ENCODE data around the gene MS4A18.
A peak's percentile ranks its signal among the peaks of the same experiment; 100 is the strongest.

The MS4A18 gene

DNA sequence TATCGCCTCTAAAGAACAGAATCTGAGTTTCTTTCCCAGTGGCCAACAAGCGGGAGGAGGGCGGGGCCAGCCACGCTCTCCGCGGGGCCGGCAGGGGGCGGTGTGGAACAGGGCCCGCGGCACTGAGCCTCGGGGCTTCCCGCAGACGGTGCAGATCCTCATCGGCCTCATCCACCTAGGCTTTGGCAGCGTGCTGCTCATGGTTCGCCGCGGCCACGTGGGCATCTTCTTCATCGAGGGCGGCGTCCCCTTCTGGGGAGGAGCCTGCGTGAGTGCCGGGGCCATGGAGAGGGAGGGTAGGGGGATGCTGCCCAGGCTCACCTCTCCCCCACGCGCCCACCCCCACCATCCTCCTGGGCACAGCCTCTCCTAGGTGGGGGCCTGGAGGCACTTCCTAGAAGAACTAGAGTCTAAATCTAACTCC, 42.9 kb downstream of the MS4A18 start:
- TF ChIP-seq, protein P1, sequence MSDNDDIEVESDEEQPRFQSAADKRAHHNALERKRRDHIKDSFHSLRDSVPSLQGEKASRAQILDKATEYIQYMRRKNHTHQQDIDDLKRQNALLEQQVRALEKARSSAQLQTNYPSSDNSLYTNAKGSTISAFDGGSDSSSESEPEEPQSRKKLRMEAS (IDR thresholded peaks at IDR 0.05): 0 out of 2 replicates have a peak, but pooled peaks have one; percentile 40
- peak; percentile 9; the same call in 1 of the 2 replicates for TF ChIP-seq RAD21 (IDR thresholded peaks at IDR 0.05; ENCODE audit: low read depth)
- TF ChIP-seq FOXM1 (IDR thresholded peaks at IDR 0.05; ENCODE audit: borderline replicate concordance, low read depth): no peak
- TF ChIP-seq EGR1 (IDR thresholded peaks at IDR 0.05): no peak
- TF ChIP-seq, protein P2, sequence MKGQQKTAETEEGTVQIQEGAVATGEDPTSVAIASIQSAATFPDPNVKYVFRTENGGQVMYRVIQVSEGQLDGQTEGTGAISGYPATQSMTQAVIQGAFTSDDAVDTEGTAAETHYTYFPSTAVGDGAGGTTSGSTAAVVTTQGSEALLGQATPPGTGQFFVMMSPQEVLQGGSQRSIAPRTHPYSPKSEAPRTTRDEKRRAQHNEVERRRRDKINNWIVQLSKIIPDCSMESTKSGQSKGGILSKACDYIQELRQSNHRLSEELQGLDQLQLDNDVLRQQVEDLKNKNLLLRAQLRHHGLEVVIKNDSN (IDR thresholded peaks at IDR 0.05): no peak

DNA sequence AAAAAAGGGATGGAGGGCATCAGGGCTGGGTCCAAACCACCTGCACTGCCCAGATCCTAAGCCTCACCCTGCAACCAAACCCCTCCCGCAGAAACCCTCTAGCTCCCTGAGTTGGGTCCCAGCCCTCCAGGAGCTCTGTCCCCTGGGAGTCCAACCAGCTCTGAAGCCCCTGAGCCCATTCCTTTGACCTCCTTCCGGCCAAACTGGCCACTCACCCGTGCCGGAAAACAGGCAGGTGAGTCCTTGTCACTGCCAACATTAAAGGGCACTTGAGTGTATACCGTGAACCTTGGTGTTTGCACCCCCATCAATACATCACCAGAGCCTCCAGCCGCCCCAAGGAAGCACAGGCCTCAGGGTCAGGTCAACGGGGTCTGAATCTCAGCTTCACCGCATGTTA, 43.7 kb downstream of the MS4A18 start:
- TF ChIP-seq, protein P1 (IDR thresholded peaks at IDR 0.05): no peak
- TF ChIP-seq, protein P2 (IDR thresholded peaks at IDR 0.05): no peak
- TF ChIP-seq FOXM1 (IDR thresholded peaks at IDR 0.05; ENCODE audit: borderline replicate concordance, low read depth): no peak
- TF ChIP-seq CEBPB (IDR thresholded peaks at IDR 0.05): no peak

DNA sequence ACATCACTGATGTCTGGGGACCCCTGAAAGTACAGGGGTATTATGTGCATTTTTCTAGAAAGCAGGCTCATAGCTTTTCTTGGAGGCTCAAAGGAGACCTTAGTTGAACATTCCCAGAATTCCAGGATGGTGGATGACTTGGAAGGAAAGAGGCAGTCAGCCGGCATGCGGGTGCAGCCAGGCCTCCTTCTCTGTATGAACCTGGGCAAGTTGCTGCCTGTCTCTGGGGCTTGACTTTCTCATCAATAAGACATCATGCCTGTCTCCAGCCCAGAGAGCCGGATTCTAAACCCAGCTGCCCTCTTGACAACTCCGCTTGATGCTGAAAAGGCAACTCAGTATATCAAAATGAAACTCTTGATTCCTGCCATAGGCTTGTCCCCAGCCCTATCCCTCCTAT, 44.8 kb downstream of the MS4A18 start:
- TF ChIP-seq ZBTB7A (IDR thresholded peaks at IDR 0.05; ENCODE audit: low read depth) (no peak), EGR1 (IDR thresholded peaks at IDR 0.05) (no peak), TEAD4 (IDR thresholded peaks at IDR 0.05) (no peak), CREB1 (IDR thresholded peaks at IDR 0.05; ENCODE audit: low read depth) (no peak), YY1 (IDR thresholded peaks at IDR 0.05; ENCODE audit: low read depth) (no peak), TAF1 (IDR thresholded peaks at IDR 0.05; ENCODE audit: low read depth) (no peak), FOXM1 (IDR thresholded peaks at IDR 0.05; ENCODE audit: borderline replicate concordance, low read depth) (no peak)
- TF ChIP-seq, protein P1 (IDR thresholded peaks at IDR 0.05): no peak

DNA sequence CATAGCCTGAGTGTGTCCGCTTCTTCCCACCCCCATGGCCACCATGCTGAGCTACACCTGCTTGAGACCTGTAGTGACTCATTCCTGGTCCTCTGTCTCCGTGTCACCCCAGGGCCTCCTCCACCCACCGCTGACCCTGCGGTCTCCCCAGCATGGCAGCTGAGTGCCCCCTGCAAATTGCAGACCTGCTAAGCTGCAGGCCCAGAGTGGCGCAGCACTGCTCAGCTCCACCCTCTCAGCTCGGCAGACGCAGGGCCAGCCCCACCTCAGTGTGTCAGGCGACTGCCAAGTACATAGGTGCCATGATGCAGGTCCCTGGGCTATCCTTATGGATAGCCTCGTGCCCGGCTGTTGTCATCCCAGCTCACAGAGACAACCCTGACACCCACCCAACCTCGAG, 45.3 kb downstream of the MS4A18 start:
- TF ChIP-seq YY1 (IDR thresholded peaks at IDR 0.05; ENCODE audit: low read depth): no peak
- no peak for TF ChIP-seq TEAD4 (IDR thresholded peaks at IDR 0.05)
- no peak for TF ChIP-seq TCF12 (IDR thresholded peaks at IDR 0.05; ENCODE audit: low read depth)

DNA sequence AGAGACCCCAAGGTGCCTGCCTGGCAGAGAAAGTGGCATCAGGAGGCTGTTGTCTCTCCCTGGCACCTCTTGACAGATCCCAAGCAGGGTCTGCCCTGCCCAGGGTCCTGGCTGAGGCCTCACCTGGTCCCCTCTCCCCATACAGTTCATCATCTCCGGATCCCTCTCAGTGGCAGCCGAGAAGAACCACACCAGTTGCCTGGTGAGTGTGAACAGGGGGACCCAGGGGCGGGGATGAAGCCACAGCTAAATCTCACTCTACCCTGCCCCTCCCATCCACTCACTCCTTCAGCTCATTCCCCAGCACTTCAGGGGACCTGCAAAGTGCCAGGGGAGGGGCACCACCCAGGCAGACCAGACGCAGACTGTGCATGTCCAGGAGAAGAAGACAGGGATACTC, 46.6 kb downstream of the MS4A18 start:
- TF ChIP-seq, protein P2 (IDR thresholded peaks at IDR 0.05): no peak
- TF ChIP-seq CEBPB (IDR thresholded peaks at IDR 0.05) (no peak), EP300 (IDR thresholded peaks at IDR 0.05; ENCODE audit: borderline replicate concordance) (no peak), YY1 (IDR thresholded peaks at IDR 0.05; ENCODE audit: low read depth) (no peak), RAD21 (IDR thresholded peaks at IDR 0.05; ENCODE audit: low read depth) (no peak), NFIC (IDR thresholded peaks at IDR 0.05) (no peak), FOXM1 (IDR thresholded peaks at IDR 0.05; ENCODE audit: borderline replicate concordance, low read depth) (no peak), CREB1 (IDR thresholded peaks at IDR 0.05; ENCODE audit: low read depth) (no peak), TCF12 (IDR thresholded peaks at IDR 0.05; ENCODE audit: low read depth) (no peak)

DNA sequence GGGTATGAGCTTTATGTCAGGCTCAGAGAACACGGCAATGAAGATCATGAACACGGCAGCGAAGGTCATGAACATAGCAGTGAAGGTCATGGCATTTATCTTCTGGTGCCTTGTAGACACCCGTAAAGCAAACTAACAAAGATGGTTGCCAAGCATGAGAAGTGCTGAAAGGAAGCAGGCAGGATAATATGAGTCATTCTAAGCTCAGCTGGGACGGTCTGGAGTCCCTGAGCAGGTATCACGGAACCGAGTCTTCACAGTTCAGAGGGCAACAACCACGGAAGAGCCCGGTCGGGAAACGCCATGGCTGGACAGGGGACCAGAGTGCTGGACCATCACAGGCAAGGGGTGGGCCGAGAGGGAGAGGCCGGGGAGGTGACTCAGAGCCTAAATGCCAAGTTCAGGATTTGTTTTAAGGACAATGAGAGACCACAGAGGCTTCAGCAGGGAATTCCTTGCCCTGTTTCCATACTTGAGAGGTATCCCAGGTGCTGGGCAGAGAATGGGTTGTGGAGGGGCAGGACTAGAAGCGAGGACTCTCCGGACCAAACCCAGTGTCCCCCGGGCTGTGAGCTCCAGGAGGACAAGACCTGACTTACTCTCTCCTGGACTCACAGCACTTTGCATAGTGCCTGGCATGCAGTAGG, 47.5 kb downstream of the MS4A18 start:
- TF ChIP-seq CEBPB (IDR thresholded peaks at IDR 0.05): no peak
- no peak for TF ChIP-seq RAD21 (IDR thresholded peaks at IDR 0.05; ENCODE audit: low read depth)
- TF ChIP-seq TCF12 (IDR thresholded peaks at IDR 0.05; ENCODE audit: low read depth): no peak
- no peak for TF ChIP-seq CREB1 (IDR thresholded peaks at IDR 0.05; ENCODE audit: low read depth)
- no peak for TF ChIP-seq YY1 (IDR thresholded peaks at IDR 0.05; ENCODE audit: low read depth)
- TF ChIP-seq, protein P3, sequence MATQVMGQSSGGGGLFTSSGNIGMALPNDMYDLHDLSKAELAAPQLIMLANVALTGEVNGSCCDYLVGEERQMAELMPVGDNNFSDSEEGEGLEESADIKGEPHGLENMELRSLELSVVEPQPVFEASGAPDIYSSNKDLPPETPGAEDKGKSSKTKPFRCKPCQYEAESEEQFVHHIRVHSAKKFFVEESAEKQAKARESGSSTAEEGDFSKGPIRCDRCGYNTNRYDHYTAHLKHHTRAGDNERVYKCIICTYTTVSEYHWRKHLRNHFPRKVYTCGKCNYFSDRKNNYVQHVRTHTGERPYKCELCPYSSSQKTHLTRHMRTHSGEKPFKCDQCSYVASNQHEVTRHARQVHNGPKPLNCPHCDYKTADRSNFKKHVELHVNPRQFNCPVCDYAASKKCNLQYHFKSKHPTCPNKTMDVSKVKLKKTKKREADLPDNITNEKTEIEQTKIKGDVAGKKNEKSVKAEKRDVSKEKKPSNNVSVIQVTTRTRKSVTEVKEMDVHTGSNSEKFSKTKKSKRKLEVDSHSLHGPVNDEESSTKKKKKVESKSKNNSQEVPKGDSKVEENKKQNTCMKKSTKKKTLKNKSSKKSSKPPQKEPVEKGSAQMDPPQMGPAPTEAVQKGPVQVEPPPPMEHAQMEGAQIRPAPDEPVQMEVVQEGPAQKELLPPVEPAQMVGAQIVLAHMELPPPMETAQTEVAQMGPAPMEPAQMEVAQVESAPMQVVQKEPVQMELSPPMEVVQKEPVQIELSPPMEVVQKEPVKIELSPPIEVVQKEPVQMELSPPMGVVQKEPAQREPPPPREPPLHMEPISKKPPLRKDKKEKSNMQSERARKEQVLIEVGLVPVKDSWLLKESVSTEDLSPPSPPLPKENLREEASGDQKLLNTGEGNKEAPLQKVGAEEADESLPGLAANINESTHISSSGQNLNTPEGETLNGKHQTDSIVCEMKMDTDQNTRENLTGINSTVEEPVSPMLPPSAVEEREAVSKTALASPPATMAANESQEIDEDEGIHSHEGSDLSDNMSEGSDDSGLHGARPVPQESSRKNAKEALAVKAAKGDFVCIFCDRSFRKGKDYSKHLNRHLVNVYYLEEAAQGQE (IDR thresholded peaks at IDR 0.05; ENCODE audit: low read depth): no peak
- TF ChIP-seq FOXM1 (IDR thresholded peaks at IDR 0.05; ENCODE audit: borderline replicate concordance, low read depth): no peak
- no peak for TF ChIP-seq NFIC (IDR thresholded peaks at IDR 0.05)
- TF ChIP-seq EP300 (IDR thresholded peaks at IDR 0.05; ENCODE audit: borderline replicate concordance): no peak
- TF ChIP-seq ZBTB7A (IDR thresholded peaks at IDR 0.05; ENCODE audit: low read depth): no peak
- no peak for TF ChIP-seq TEAD4 (IDR thresholded peaks at IDR 0.05)
- no peak for TF ChIP-seq EGR1 (IDR thresholded peaks at IDR 0.05)
- no peak for TF ChIP-seq TAF1 (IDR thresholded peaks at IDR 0.05; ENCODE audit: low read depth)
- TF ChIP-seq, protein P1 (IDR thresholded peaks at IDR 0.05): no peak
- TF ChIP-seq, protein P2 (IDR thresholded peaks at IDR 0.05): no peak

DNA sequence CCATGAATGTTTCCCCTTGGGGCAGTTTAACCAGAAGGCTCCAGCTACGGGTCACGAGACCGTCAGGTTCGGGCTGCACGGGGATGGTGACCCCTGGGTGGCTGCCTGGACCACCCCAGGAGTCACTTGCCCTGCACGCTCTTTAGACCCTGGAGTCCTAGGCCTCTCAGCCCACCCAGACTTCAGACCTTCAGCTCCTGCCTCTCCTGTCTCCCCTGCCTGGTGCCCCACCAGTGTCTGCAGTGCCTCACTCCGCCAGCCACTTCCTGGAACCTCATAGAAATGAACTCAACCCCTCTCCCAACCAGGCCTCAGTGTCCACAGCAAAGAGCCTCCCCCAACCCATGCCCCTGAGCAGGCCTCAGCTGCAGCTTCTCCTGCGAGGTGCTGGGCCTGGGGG, 48.1 kb downstream of the MS4A18 start:
- TF ChIP-seq, protein P3 (IDR thresholded peaks at IDR 0.05; ENCODE audit: low read depth): no peak

All from Ishikawa (cell line).